NCI-H524 (cell line): ENCODE data around the gene CAMK4.
A peak's percentile ranks its signal among the peaks of the same experiment; 100 is the strongest.
"Not testable (repeated sequence)": the region's sequence is repeated elsewhere in the genome, so short reads cannot be mapped to it uniquely, and the experiment has no call there.

ENCODE experiments used
- DNase-seq, 2 experiments: peaks; one replicate each; lab custom pipeline; 2025; lab: John Stamatoyannopoulos, UW

Gene CAMK4

GRCh38 chr5:111257610-111258009 lies 33.4 kb downstream of the CAMK4 start:
- DNase-seq = not testable (repeated sequence)

GRCh38 chr5:111259636-111260035 lies 35.5 kb downstream of the CAMK4 start:
- DNase-seq = no peak

- no peak for DNase-seq
Observed at GRCh38 chr5:111261610-111262009, 37.4 kb downstream of the CAMK4 start.

- no peak for DNase-seq
Observed at GRCh38 chr5:111262153-111262552, 38.0 kb downstream of the CAMK4 start.

GRCh38 chr5:111262815-111263214 lies 38.6 kb downstream of the CAMK4 start:
- DNase-seq = no peak

GRCh38 chr5:111266491-111266890 lies 42.3 kb downstream of the CAMK4 start:
- DNase-seq = no peak

GRCh38 chr5:111268300-111268699 lies 44.1 kb downstream of the CAMK4 start:
- no peak for DNase-seq

- no peak for DNase-seq
Observed at GRCh38 chr5:111271885-111272284, 47.7 kb downstream of the CAMK4 start.

GRCh38 chr5:111277061-111277460 lies 52.9 kb downstream of the CAMK4 start:
- no peak for DNase-seq

- peak in 1 of 2 experiments; percentile 8 for DNase-seq
Observed at GRCh38 chr5:111278858-111279504, 54.8 kb downstream of the CAMK4 start.

GRCh38 chr5:111280282-111280951 lies 56.2 kb downstream of the CAMK4 start:
- DNase-seq = peak; percentile 29 to 82

GRCh38 chr5:111282798-111283197 lies 58.6 kb downstream of the CAMK4 start:
- no peak for DNase-seq

GRCh38 chr5:111284825-111285224 lies 60.6 kb downstream of the CAMK4 start:
- no peak for DNase-seq

- DNase-seq = no peak
Observed at GRCh38 chr5:111294551-111294950, 70.4 kb downstream of the CAMK4 start.

- DNase-seq = no peak
Observed at GRCh38 chr5:111295649-111296048, 71.5 kb downstream of the CAMK4 start.

GRCh38 chr5:111296570-111296969 lies 72.4 kb downstream of the CAMK4 start:
- DNase-seq = no peak

- DNase-seq = no peak
Observed at GRCh38 chr5:111299067-111299481, 74.9 kb downstream of the CAMK4 start.

GRCh38 chr5:111299831-111300432 lies 75.7 kb downstream of the CAMK4 start:
- DNase-seq = no peak

- no peak for DNase-seq
Observed at GRCh38 chr5:111301264-111301663, 77.1 kb downstream of the CAMK4 start.

GRCh38 chr5:111302043-111302442 lies 77.9 kb downstream of the CAMK4 start:
- not testable (repeated sequence) for DNase-seq

- no peak for DNase-seq
Observed at GRCh38 chr5:111308951-111309350, 84.8 kb downstream of the CAMK4 start.

GRCh38 chr5:111309384-111309783 lies 85.2 kb downstream of the CAMK4 start:
- DNase-seq = no peak
